CD4-positive, alpha-beta T cell (primary cell): ENCODE results near the gene MUSK. TPM values are rescaled to one million over a fixed set of nuclear protein-coding genes. Genes with fewer than 3 reads are reported as not detected.

Experiments
- ATAC-seq: fragments of 200-7000 bp; cut with Tn5 transposase; one replicate; pipeline ENCODE4 v1.10.0; 2022; ENCODE audit warnings: mild to moderate bottlenecking; ENCODE audit not compliant: poor library complexity
- CTCF ChIA-PET: fragments of 350-600 bp; sonication (Branson Sonifier 250); formaldehyde crosslinking; loops from one replicate; lab custom pipeline; 2021; ENCODE audit warnings: antibody characterized with exemption, inconsistent platforms; lab: Charles Lee
- POLR2A ChIA-PET: fragments of 350-600 bp; sonication (Branson Sonifier 250); formaldehyde crosslinking; loops from one replicate; lab custom pipeline; 2021; ENCODE audit warnings: antibody characterized with exemption, inconsistent platforms; lab: Charles Lee
- DNase-seq, 14 experiments: peaks; one replicate each; pipeline ENCODE4 v3.0.0-alpha.2; 2013 to 2020; ENCODE audit warnings: mixed read lengths in 2 of 14
- H3K27ac ChIP-seq, 2 donors: one replicate each; pipeline versions ENCODE4 v1.5.1 to v1.7.0; 2013; ENCODE audit warnings: low read length in 2 of 2, low read depth in 1 of 2, mild to moderate bottlenecking in 1 of 2
- H3K27me3 ChIP-seq, 2 experiments: 1 replicate in 1 of 2; 2 replicates in 1 of 2; pipeline versions ENCODE4 v1.6.1 to v1.7.0; 2013; ENCODE audit warnings: low read length in 2 of 2, control low read depth in 1 of 2, mild to moderate bottlenecking in 1 of 2, moderate library complexity in 1 of 2; ENCODE audit not compliant: insufficient read depth in 2 of 2, control insufficient read depth in 1 of 2
- H3K36me3 ChIP-seq: one replicate; pipeline ENCODE4 v1.6.1; 2013; ENCODE audit warnings: low read length, control low read depth; ENCODE audit not compliant: insufficient read depth
- H3K4me1 ChIP-seq: one replicate; pipeline ENCODE4 v1.6.1; 2013; ENCODE audit warnings: low read length, control low read depth; ENCODE audit not compliant: insufficient read depth
- H3K4me3 ChIP-seq: one replicate; pipeline ENCODE4 v1.5.1; 2013; ENCODE audit warnings: mild to moderate bottlenecking, low read length, moderate library complexity
- H3K9me3 ChIP-seq, 2 experiments: 1 replicate in 1 of 2; 2 replicates in 1 of 2; pipeline versions ENCODE4 v1.6.1 to v1.7.0; 2013; ENCODE audit warnings: low read length in 2 of 2, mild to moderate bottlenecking in 2 of 2, control low read depth in 1 of 2, moderate library complexity in 1 of 2; ENCODE audit not compliant: control insufficient read depth in 1 of 2, insufficient read depth in 1 of 2
- H3K27ac Mint-ChIP-seq: one replicate; pipeline ENCODE4 v1.8.0; 2020; ENCODE audit warnings: mixed read lengths
- H3K27me3 Mint-ChIP-seq: one replicate; pipeline ENCODE4 v1.8.0; 2021; ENCODE audit warnings: mixed read lengths
- H3K36me3 Mint-ChIP-seq: one replicate; pipeline ENCODE4 v1.8.0; 2021; ENCODE audit warnings: low read depth, mixed read lengths
- H3K4me1 Mint-ChIP-seq: one replicate; pipeline ENCODE4 v1.8.0; 2021; ENCODE audit warnings: low read depth, mixed read lengths
- H3K4me3 Mint-ChIP-seq: one replicate; pipeline ENCODE4 v1.8.0; 2020; ENCODE audit warnings: mild to moderate bottlenecking, mixed read lengths
- H3K9me3 Mint-ChIP-seq: one replicate; pipeline ENCODE4 v1.8.0; 2020; ENCODE audit warnings: mixed read lengths
- CTCF ChIP-seq: fragments of 200-600 bp; IDR thresholded peaks from one replicate; pipeline ENCODE4 v1.8.0; 2022; ENCODE audit warnings: antibody characterized with exemption, mild to moderate bottlenecking
- intact Hi-C, 2 experiments: fragments of 100-400 bp; cut with DNase I in 1 of 2; cut with micrococcal nuclease in 1 of 2; formaldehyde crosslinking; loops; one replicate each; pipeline versions ENCODE4 v1.15.1 to v1.9.0; 2023 to 2025; cut with DNase I, micrococcal nuclease
- total RNA-seq, 174 experiments: library from RNA in 2 of 174; stranded (reverse) in 2 of 174; gene quantifications; one replicate each; pipeline ENCODE4 v1.2.3 and lab custom pipeline; 2021 to 2026

Gene MUSK
- total RNA-seq, 2 experiments from 2014 or later: not detected

- peaks cover 10% of the 10 kb centered on the region for H3K27me3 Mint-ChIP-seq
- intact Hi-C loops: loop anchor here in 1 of 2 experiments (5.0 kb wide), 1 partner anchor 1045 kb away; no protein-coding TSS in a partner anchor
Observed at GRCh38 chr9:110622368-110622767, 46.2 kb upstream of the MUSK start.

GRCh38 chr9:110623462-110624025 lies 45.0 kb upstream of the MUSK start:
- Histone ChIP-seq H3K9me3 (no peaks in the 10 kb centered on the region), H3K36me3 (no peaks in the 10 kb centered on the region), H3K4me1 (no peaks in the 10 kb centered on the region), H3K4me3 (no peak overlapping the region), H3K27ac (no peak overlapping the region), H3K27me3 (no peaks in the 10 kb centered on the region)
- TF ChIP-seq CTCF: peak; percentile 40
- intact Hi-C loops: loop anchor here in 1 of 2 experiments (5.0 kb wide), 1 partner anchor 1046 kb away; no protein-coding TSS in a partner anchor
- ChIA-PET CTCF (interaction anchor here (0.6 kb wide), 1 partner anchor 511 kb away, joined by 3 read pairs; no protein-coding TSS in a partner anchor), POLR2A (no interaction called here)
- no peak for ATAC-seq
- Mint-ChIP-seq H3K4me3 (no peak overlapping the region), H3K36me3 (no peaks in the 10 kb centered on the region), H3K27ac (no peak overlapping the region), H3K9me3 (no peaks in the 10 kb centered on the region), H3K27me3 (peaks cover 10% of the 10 kb centered on the region), H3K4me1 (no peaks in the 10 kb centered on the region)
- DNase-seq: peak in 4 of 14 experiments; percentile 6 to 35 (median 21)

More at GRCh38 chr9:110622368-110622767, 46.2 kb upstream of the MUSK start:
- Mint-ChIP-seq H3K4me1 (no peaks in the 10 kb centered on the region), H3K36me3 (no peaks in the 10 kb centered on the region), H3K27ac (no peak overlapping the region), H3K4me3 (no peak overlapping the region), H3K9me3 (no peaks in the 10 kb centered on the region)
- Histone ChIP-seq H3K4me1 (no peaks in the 10 kb centered on the region), H3K36me3 (no peaks in the 10 kb centered on the region), H3K9me3 (no peaks in the 10 kb centered on the region), H3K4me3 (no peak overlapping the region), H3K27ac (no peak overlapping the region), H3K27me3 (no peaks in the 10 kb centered on the region)
- ChIA-PET POLR2A (no interaction called here), CTCF (no interaction called here)
- TF ChIP-seq CTCF: no peak
- DNase-seq: no peak
- ATAC-seq: no peak

- Mint-ChIP-seq H3K27me3 (no peaks in the 10 kb centered on the region), H3K27ac (no peak overlapping the region), H3K36me3 (no peaks in the 10 kb centered on the region), H3K9me3 (no peaks in the 10 kb centered on the region), H3K4me1 (no peaks in the 10 kb centered on the region), H3K4me3 (no peak overlapping the region)
- H3K9me3 ChIP-seq: no peaks in the 10 kb centered on the region
- no peak for DNase-seq
- no peaks in the 10 kb centered on the region for H3K4me1 ChIP-seq
- no peaks in the 10 kb centered on the region for H3K36me3 ChIP-seq
- ChIA-PET POLR2A (no interaction called here), CTCF (no interaction called here)
- no peaks in the 10 kb centered on the region for H3K27me3 ChIP-seq
- ATAC-seq: no peak
- TF ChIP-seq CTCF: no peak
- intact Hi-C loops: loop anchor here in 1 of 2 experiments (2.0 to 5.0 kb wide), 2 partner anchors 31 to 444 kb away; no protein-coding TSS in a partner anchor
- no peak overlapping the region for H3K27ac ChIP-seq
- no peak overlapping the region for H3K4me3 ChIP-seq
Observed at GRCh38 chr9:110626101-110626829, 42.3 kb upstream of the MUSK start.
